HFFc6 (cell line): Measurements from ENCODE around the gene OSGIN1. TPM values are rescaled to one million over a fixed set of nuclear protein-coding genes. Genes with fewer than 3 reads are reported as not detected.

Experiments used
- DNase-seq: peaks from one replicate; pipeline ENCODE4 v3.0.0-alpha.2; 2018
- H3K27ac Mint-ChIP-seq: 2 replicates; pipeline ENCODE4 v1.8.0; 2020; ENCODE audit warnings: mild to moderate bottlenecking, mixed read lengths
- H3K27me3 Mint-ChIP-seq: 2 replicates; pipeline ENCODE4 v1.8.0; 2021; ENCODE audit warnings: mild to moderate bottlenecking, moderate library complexity, mixed read lengths; ENCODE audit not compliant: insufficient read depth
- H3K36me3 Mint-ChIP-seq: 2 replicates; pipeline ENCODE4 v1.8.0; 2021; ENCODE audit warnings: low read depth, mixed read lengths
- H3K4me1 Mint-ChIP-seq: 2 replicates; pipeline ENCODE4 v1.8.0; 2020; ENCODE audit warnings: low read depth, mixed read lengths
- H3K4me3 Mint-ChIP-seq: 2 replicates; pipeline ENCODE4 v1.8.0; 2020; ENCODE audit warnings: mild to moderate bottlenecking, moderate library complexity, mixed read lengths
- H3K9me3 Mint-ChIP-seq: 2 replicates; pipeline ENCODE4 v1.8.0; 2020; ENCODE audit warnings: mild to moderate bottlenecking, mixed read lengths
- CTCF ChIP-seq: fragments of 200-600 bp; sonication (generic); IDR thresholded peaks from 2 replicates; pipeline ENCODE4 v1.5.0; 2021; ENCODE audit warnings: antibody characterized with exemption, mild to moderate bottlenecking
- total RNA-seq, 6 experiments: library from RNA; stranded (reverse); fragmentation: NEBNext Ultra II Directional; extraction: Animal tissue kit (Norgen Biotek cat#: 25700); gene quantifications; 2 replicates in 1 of 6; 3 replicates in 5 of 6; pipeline ENCODE4 v1.2.3, GENCODE V29; 2021

The OSGIN1 gene
- total RNA-seq, 6 experiments from 2014 or later, result 3.9 to 8.6 (median 7.7) TPM

- DNase-seq, result no peak
- peaks cover 15% of the 10 kb centered on the region for H3K9me3 Mint-ChIP-seq
- peaks cover 27% of the 10 kb centered on the region for H3K27me3 Mint-ChIP-seq
- peaks cover 5% of the 10 kb centered on the region for H3K36me3 Mint-ChIP-seq
- no peaks in the 10 kb centered on the region for H3K4me1 Mint-ChIP-seq
- H3K4me3 Mint-ChIP-seq, result no peak overlapping the region
- TF ChIP-seq CTCF, result no peak
- no peak overlapping the region for H3K27ac Mint-ChIP-seq
Measured at GRCh38 chr16:83977056-83977815, 24.2 kb downstream of the OSGIN1 start.

GRCh38 chr16:83978401-83978904 is 25.4 kb downstream of the OSGIN1 start:
- H3K36me3 Mint-ChIP-seq, result peaks cover 5% of the 10 kb centered on the region
- no peak for DNase-seq
- H3K4me3 Mint-ChIP-seq, result no peak overlapping the region
- H3K9me3 Mint-ChIP-seq, result peaks cover 15% of the 10 kb centered on the region
- H3K27me3 Mint-ChIP-seq, result peaks cover 31% of the 10 kb centered on the region
- no peak for TF ChIP-seq CTCF
- no peak overlapping the region for H3K27ac Mint-ChIP-seq
- H3K4me1 Mint-ChIP-seq, result no peaks in the 10 kb centered on the region

GRCh38 chr16:83979441-83979840 is 26.4 kb downstream of the OSGIN1 start:
- H3K36me3 Mint-ChIP-seq, result peaks cover 5% of the 10 kb centered on the region
- H3K27ac Mint-ChIP-seq, result no peak overlapping the region
- H3K4me1 Mint-ChIP-seq, result no peaks in the 10 kb centered on the region
- peaks cover 28% of the 10 kb centered on the region for H3K27me3 Mint-ChIP-seq
- H3K4me3 Mint-ChIP-seq, result no peak overlapping the region
- no peak for TF ChIP-seq CTCF
- DNase-seq, result no peak
- H3K9me3 Mint-ChIP-seq, result peaks cover 15% of the 10 kb centered on the region

- peaks cover 5% of the 10 kb centered on the region for H3K36me3 Mint-ChIP-seq
- no peak for TF ChIP-seq CTCF
- H3K27ac Mint-ChIP-seq, result no peak overlapping the region
- H3K4me1 Mint-ChIP-seq, result no peaks in the 10 kb centered on the region
- peaks cover 15% of the 10 kb centered on the region for H3K9me3 Mint-ChIP-seq
- DNase-seq, result no peak
- H3K27me3 Mint-ChIP-seq, result peaks cover 29% of the 10 kb centered on the region
- no peak overlapping the region for H3K4me3 Mint-ChIP-seq
Measured at GRCh38 chr16:83980794-83981193, 27.8 kb downstream of the OSGIN1 start.

GRCh38 chr16:83981799-83982198 is 28.8 kb downstream of the OSGIN1 start:
- Mint-ChIP-seq H3K27ac (no peak overlapping the region), H3K4me3 (no peak overlapping the region), H3K9me3 (peaks cover 15% of the 10 kb centered on the region)

More at GRCh38 chr16:83981799-83982198, 28.8 kb downstream of the OSGIN1 start:
- no peak for TF ChIP-seq CTCF
- Mint-ChIP-seq H3K4me1 (no peaks in the 10 kb centered on the region), H3K27me3 (peaks cover 32% of the 10 kb centered on the region), H3K36me3 (peaks cover 5% of the 10 kb centered on the region)
- no peak for DNase-seq
